Right ventricle myocardium superior (tissue), 1 donor: ENCODE data around the gene ATXN10. TPM values are rescaled to one million over a fixed set of nuclear protein-coding genes. Genes with fewer than 3 reads are reported as not detected.
A peak's percentile ranks its signal among the peaks of the same experiment; 100 is the strongest.

Experiments used
- ATAC-seq: fragments of 200-7000 bp; cut with Tn5 transposase; one replicate; pipeline ENCODE4 v1.9.1; 2020; ENCODE audit warnings: mild to moderate bottlenecking; ENCODE audit not compliant: poor library complexity
- DNase-seq: peaks from one replicate; pipeline ENCODE4 v3.0.0-alpha.2; 2020
- intact Hi-C: fragments of 100-400 bp; cut with DNase I; formaldehyde crosslinking; loops from one replicate; pipeline ENCODE4 v1.11.2; 2022
- total RNA-seq: library from RNA; stranded (reverse); fragmentation: NEBNext Ultra II Directional; extraction: Animal tissue kit (Norgen Biotek cat#: 25700); gene quantifications from one replicate; pipeline ENCODE4 v1.2.1, GENCODE V29; 2021
- donor health status: DM: no; HTN: yes; CAD: no; lungs with severe emphysema.

The ATXN10 gene
- total RNA-seq, 1 donor from 2014 or later = 119 TPM

DNA sequence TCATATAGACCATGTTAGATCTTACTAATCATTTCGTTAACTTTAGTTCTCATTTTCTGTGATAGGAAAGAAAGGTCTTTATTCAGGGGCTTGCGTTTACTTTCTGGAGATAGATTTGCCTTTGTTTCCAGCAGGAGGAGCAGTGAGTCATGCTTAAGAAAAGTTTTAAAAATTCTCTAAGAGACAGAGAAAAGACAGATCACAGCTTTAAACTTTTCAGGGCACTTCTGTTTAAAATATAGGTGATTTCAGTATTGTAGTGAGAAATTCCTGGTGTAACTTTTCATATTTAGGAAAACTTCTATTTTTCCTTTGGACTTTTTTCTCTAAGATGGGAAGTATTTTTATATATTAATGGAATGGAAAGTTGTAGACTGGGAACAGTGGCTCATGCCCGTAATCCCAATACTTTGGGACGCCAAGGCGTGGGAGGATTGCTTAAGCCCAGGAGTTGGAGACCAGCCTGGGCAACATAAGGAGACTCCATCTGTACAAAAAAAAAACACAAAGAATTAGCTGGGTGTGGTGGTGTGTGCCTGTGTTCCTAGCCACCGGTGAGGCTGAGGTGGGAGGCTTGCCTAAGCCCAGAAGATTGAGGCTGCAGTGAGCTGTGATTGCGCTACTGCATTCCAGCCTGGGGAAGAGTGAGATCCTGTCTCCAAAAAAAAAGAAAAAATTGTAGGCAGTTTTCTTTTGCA, 60.3 kb downstream of the ATXN10 start:
- no peak for ATAC-seq
- no peak for DNase-seq
- intact Hi-C loops = no loop called here

- ATAC-seq = no peak
- intact Hi-C loops = no loop called here
- DNase-seq = no peak
Observed at GRCh38 chr22:45735273-45735672, 63.6 kb downstream of the ATXN10 start.

DNA sequence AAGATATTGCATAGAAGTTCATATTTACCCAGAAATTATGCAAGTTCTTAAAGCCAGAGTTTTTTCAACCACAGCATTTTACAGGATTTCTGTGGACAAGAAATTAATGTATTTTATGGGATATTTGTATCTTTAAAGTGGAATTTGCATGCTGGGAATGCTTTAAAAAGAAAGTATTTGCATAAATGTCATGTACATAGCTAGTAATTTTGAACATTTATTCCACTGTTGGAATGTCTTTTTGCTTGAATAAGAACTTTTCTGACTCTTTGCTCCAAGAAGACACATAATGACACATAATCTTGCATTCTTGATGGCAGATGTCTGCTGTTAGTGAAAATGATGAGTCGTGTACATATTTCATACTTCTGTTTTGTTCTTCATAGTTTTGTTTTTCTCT, 66.6 kb downstream of the ATXN10 start:
- ATAC-seq (no peak), DNase-seq (no peak)
- intact Hi-C loops = no loop called here

DNA sequence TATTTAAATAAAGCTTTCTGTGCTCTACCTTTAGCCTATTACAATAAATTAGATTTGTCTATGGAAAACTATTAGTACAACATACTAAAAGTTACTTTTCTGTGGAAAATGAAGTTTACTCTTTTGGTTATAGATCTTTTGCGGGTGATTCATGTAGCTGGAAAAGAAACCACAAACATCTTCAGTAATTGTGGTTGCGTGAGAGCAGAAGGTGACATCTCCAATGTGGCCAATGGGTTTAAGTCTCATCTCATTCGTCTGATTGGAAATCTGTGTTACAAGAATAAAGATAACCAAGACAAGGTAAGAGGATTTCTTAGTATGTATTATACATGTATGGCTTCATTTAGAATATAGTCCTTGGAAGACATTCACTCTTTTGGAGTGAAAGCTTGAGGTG, 68.6 kb downstream of the ATXN10 start:
- no peak for DNase-seq
- no peak for ATAC-seq
- intact Hi-C loops = no loop called here

DNA sequence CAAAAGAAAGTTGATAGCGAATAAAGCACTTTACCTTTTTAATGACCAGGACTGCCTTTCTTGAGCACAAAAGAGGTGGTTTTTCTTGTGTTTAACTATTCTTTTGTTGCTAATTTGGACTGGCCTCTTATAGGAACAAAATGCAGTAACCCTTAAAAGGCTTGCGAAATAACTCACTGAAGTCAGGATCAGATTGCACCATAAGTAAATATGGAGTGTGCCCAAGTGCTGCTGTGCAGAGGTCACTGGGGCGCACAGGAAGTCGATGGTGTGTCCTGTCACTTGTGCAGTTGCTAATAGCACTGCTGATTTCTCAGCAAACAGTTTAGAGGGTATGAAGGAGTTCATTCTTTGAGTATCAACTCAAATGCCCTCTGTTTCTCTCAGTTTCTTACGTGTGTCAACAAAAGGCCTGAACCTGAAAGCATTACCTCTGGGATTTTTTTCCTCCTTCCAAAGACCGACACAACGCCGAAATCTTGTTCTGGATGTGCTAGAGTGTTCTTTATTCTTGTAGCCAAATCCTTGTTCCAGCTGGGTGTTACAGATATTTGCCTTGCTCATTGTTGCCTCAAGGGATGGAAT, 71.3 kb downstream of the ATXN10 start:
- ATAC-seq = peak; percentile 52
- no peak for DNase-seq
- intact Hi-C loops = no loop called here

DNA sequence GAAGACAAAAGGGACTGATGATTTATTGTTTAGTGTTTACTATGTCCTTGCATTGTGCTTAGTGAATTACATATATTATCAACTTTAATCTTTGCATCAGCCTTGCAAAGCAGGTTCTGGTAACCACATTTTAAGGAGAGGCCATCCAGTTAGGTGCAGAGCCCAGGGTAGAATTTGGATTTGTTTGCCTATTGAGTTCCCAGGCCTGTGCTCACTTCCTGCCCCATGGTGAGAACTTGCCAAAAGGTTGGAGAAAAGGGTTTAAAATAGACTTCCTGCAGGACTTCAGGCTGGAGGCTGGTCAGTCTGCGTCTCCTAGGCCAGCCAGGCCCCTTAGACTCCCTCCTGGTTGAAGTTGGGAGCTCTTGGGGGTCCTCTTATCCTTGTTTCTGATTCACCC, 72.1 kb downstream of the ATXN10 start:
- DNase-seq = no peak
- no peak for ATAC-seq
- intact Hi-C loops = no loop called here

GRCh38 chr22:45744442-45744841, 72.8 kb downstream of the ATXN10 start:
- DNase-seq (no peak), ATAC-seq (no peak)
- intact Hi-C loops = no loop called here

- ATAC-seq (no peak), DNase-seq (no peak)
- intact Hi-C loops = no loop called here
Observed at GRCh38 chr22:45750626-45751025, 79.0 kb downstream of the ATXN10 start.

GRCh38 chr22:45752036-45752435, 80.4 kb downstream of the ATXN10 start:
- intact Hi-C loops = no loop called here
- no peak for DNase-seq
- ATAC-seq = no peak

DNA sequence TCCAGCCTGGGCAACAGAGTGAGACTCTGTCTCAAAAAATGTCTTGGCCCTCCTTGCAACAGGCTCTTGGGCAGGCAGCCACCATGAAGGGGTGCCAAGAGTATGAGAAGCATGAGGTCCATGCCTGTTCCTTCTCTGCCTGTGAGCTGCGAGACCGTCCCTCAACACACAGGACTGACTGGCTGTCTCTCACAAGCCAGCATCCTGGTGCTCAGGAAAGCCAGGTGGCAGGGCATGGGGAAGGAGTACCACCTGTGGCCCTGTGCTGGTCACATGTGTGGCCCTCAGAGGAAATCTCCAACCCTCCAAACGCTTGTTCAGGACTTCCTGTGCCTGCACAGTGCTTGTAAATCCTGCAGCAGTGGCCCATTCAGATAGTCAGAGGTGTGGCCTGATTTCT, 83.2 kb downstream of the ATXN10 start:
- DNase-seq (peak; percentile 49), ATAC-seq (no peak)
- intact Hi-C loops = no loop called here

DNA sequence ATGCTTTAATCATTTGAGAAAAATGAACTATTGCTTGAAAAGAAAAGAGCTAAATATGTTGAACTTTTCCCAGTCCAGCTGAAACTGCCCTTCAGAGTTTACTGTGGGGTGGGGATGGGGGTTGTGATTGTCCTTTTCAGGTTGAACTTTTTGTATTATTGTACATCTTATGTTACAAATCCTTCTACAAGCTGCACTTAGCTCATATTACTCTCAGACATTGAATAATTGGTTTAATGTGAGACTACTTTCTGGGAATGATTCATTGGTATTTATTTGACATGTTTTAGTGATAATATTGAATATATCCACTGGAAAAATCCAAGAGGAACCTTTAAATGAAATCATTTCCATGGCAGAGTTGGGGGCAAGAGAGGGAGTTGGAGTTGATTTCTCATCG, 84.9 kb downstream of the ATXN10 start:
- intact Hi-C loops = no loop called here
- DNase-seq = no peak
- ATAC-seq = no peak

- DNase-seq = peak; percentile 50
- intact Hi-C loops = no loop called here
- peak; percentile 85 for ATAC-seq
Observed at GRCh38 chr22:45757068-45757467, 85.4 kb downstream of the ATXN10 start.

DNA sequence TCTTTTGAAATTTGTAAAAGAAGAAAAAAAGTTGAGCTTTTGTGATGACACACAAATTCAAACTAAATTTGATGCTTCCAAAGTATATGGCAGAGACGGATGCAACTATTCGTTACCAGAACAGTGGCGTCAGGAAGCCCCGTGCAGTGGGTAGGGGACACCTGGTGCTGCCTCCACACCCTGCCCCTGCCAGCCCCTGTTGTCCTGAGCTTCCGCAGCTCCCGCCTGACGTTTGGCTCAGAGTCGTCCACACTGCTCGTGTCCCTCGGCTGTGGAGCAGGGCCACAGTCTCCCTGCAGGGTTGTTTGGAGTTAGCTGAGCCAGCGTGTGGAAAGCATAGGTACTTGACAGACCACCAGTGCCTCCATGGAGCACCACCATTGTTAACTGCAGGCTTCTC, 86.3 kb downstream of the ATXN10 start:
- intact Hi-C loops = no loop called here
- ATAC-seq (peak; percentile 23), DNase-seq (no peak)

- intact Hi-C loops = no loop called here
- no peak for ATAC-seq
- no peak for DNase-seq
Observed at GRCh38 chr22:45758603-45759002, 87.0 kb downstream of the ATXN10 start.

GRCh38 chr22:45760682-45761081, 89.0 kb downstream of the ATXN10 start:
- no peak for DNase-seq
- intact Hi-C loops = no loop called here
- ATAC-seq = no peak

GRCh38 chr22:45762545-45763235, 91.1 kb downstream of the ATXN10 start:
- no peak for ATAC-seq
- DNase-seq = no peak
- intact Hi-C loops = no loop called here

DNA sequence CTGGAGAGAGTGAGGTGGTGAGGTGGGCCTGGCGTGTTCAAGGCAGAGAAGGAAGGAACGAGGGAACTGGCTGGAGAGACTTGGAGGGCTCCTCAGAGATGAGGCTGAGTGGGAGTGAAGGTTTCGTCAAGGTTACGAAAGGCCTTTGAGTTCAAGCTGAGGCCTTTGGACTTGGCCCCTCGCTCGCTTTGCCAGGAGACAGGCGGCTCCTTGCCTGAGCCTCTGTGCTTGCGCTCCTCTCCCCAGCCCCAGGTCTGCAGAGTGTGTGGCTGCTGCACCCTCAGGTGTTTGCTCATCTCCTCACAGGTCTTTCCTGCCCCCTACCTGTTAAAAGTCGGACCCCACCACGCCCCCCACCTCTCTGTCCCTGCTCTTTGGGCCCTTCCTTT, 91.6 kb downstream of the ATXN10 start:
- ATAC-seq = no peak
- DNase-seq = no peak
- intact Hi-C loops = no loop called here

DNA sequence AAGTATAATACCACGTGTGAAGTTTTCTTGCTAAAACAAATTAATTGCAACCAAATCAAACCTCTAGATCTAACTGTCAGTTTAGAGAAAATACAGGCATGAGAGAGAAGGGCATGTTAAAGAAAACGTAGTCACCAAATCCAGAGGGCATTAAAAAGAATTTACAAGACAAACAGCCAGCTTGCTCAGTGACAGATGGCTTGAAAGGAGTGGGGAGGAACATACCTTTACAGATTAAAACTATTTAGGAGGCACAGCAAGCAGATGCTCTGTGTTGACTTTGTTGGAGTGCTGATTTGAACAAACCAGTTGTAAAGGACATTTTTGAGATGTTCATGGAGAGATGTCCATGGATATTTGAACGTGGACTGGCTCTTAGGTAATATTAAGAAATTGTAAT, 96.9 kb downstream of the ATXN10 start:
- intact Hi-C loops = no loop called here
- ATAC-seq (no peak), DNase-seq (no peak)

- intact Hi-C loops = no loop called here
- ATAC-seq = no peak
- DNase-seq = no peak
Observed at GRCh38 chr22:45769569-45770210, 98.1 kb downstream of the ATXN10 start.

DNA sequence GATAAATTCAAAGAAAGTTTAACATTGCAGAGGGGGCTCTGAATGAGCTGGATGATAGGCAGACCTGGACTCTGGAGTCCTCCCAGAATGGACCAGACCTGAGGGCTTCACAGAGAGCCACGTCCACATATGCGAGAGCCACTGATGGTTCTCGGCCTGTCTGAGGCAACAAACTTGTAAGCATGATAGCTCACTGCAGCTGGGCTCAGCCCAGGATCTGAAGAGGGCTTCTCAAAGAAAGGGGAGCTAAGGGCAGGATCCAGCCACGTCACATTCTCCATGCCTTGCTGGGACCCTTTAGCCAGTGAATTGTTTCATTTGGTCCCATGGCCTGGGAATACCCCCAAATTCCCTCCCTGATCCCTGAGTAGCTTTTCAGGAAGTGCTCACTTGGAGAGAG, 98.9 kb downstream of the ATXN10 start:
- DNase-seq (no peak), ATAC-seq (no peak)
- intact Hi-C loops = no loop called here
